GM10847 (cell line): ENCODE data around the gene RUNDC1.

Source experiments
- POLR2A ChIP-seq: IDR thresholded peaks from 2 replicates; pipeline ENCODE4 v1.6.1; 2011; ENCODE audit not compliant: insufficient read length; ENCODE audit errors: extremely low read depth

The RUNDC1 gene

GRCh38 chr17:42980274-42980765 lies at the start of gene RUNDC1:
RUNDC1 (plus strand) TSS chr17:42980565; CDS start chr17:42980577, 12 bp downstream.
- TF ChIP-seq POLR2A, result peak; percentile 29

GRCh38 chr17:42937712-42938596 lies 42.4 kb upstream of the RUNDC1 start:
- TF ChIP-seq POLR2A, result no peak

- no peak for TF ChIP-seq POLR2A
Measured at GRCh38 chr17:42944211-42944610, 36.2 kb upstream of the RUNDC1 start.

GRCh38 chr17:42946812-42947211 lies 33.6 kb upstream of the RUNDC1 start:
- no peak for TF ChIP-seq POLR2A

GRCh38 chr17:42950044-42950783 lies 30.2 kb upstream of the RUNDC1 start:
- TF ChIP-seq POLR2A, result no peak

GRCh38 chr17:42953669-42954068 lies 26.7 kb upstream of the RUNDC1 start:
- no peak for TF ChIP-seq POLR2A

GRCh38 chr17:42964161-42964932 lies 16.0 kb upstream of the RUNDC1 start, which contains the start of gene AARSD1:
AARSD1 (minus strand) TSS chr17:42964454; CDS start chr17:42964440, 14 bp downstream.
- peak; percentile 91 for TF ChIP-seq POLR2A

- TF ChIP-seq POLR2A, result no peak
Measured at GRCh38 chr17:42967925-42968324, 12.4 kb upstream of the RUNDC1 start.

- TF ChIP-seq POLR2A, result no peak
Measured at GRCh38 chr17:42969001-42969581, 11.3 kb upstream of the RUNDC1 start.

- no peak for TF ChIP-seq POLR2A
Measured at GRCh38 chr17:42971589-42971988, 8.8 kb upstream of the RUNDC1 start.

- no peak for TF ChIP-seq POLR2A
Measured at GRCh38 chr17:42975265-42975664, 5.1 kb upstream of the RUNDC1 start.

GRCh38 chr17:42979511-42980273 lies 673 bp upstream of the RUNDC1 start, which contains the start of gene PTGES3L:
PTGES3L (minus strand) TSS chr17:42980080; CDS start chr17:42980053, 27 bp downstream.
- no peak for TF ChIP-seq POLR2A

GRCh38 chr17:42980766-42981397 lies 517 bp downstream of the RUNDC1 start:
- peak; percentile 26 for TF ChIP-seq POLR2A
